ENCODE data around the gene MMD.
"Not testable (repeated sequence)": the region's sequence is repeated elsewhere in the genome, so short reads cannot be mapped to it uniquely, and the experiment has no call there.

The MMD gene, protein sequence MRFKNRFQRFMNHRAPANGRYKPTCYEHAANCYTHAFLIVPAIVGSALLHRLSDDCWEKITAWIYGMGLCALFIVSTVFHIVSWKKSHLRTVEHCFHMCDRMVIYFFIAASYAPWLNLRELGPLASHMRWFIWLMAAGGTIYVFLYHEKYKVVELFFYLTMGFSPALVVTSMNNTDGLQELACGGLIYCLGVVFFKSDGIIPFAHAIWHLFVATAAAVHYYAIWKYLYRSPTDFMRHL

DNA sequence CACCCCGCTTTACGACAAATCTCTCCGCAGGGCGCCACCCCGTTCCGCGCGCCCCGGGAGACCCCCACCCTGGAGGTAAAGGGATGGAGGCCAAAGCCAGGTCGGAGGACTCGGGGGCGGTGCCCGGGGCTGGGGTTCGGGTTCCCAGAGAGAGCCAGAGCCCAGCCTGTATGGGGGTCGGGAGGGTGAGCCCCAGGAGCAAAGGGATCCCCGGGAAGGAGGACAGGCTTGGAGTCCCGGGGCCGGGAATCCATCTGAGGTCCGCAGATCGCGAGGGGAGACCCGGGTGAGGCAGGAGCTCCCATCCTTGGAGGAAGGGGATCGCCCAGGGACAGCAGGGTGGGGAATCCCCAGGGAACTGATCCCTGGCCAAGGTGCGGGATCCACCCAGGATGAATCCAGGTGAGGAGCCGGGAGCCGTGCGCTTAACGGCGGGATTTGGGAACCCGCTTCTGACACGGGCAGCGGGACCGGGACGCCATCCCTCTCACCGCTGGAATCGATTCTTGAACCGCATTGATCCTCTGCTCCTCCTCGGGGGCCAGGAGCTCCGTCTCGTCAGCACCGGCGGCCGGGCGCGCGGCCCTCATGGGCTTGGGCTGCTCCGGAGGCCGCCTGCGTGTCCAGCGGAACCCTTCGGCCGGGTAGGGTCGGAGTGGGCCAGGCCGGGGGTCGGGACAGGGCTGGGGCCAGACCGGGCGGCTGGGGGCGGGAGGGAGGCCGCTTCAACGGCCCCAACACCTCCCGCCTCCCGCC is at the start of gene MMD:
Gene MMD (minus strand): TSS at position 657 of the 756 bp plus-strand sequence. CDS start 140 bp downstream, at position 517.
- H3K4me3 ChIP-seq (ENCODE audit: low read depth, low read length): peak within 1 kb of the TSS; percentile 83
- TF ChIP-seq, protein P1, sequence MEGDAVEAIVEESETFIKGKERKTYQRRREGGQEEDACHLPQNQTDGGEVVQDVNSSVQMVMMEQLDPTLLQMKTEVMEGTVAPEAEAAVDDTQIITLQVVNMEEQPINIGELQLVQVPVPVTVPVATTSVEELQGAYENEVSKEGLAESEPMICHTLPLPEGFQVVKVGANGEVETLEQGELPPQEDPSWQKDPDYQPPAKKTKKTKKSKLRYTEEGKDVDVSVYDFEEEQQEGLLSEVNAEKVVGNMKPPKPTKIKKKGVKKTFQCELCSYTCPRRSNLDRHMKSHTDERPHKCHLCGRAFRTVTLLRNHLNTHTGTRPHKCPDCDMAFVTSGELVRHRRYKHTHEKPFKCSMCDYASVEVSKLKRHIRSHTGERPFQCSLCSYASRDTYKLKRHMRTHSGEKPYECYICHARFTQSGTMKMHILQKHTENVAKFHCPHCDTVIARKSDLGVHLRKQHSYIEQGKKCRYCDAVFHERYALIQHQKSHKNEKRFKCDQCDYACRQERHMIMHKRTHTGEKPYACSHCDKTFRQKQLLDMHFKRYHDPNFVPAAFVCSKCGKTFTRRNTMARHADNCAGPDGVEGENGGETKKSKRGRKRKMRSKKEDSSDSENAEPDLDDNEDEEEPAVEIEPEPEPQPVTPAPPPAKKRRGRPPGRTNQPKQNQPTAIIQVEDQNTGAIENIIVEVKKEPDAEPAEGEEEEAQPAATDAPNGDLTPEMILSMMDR (IDR thresholded peaks at IDR 0.05; ENCODE audit: borderline replicate concordance, insufficient read depth, low read depth, low read length): no peak

DNA sequence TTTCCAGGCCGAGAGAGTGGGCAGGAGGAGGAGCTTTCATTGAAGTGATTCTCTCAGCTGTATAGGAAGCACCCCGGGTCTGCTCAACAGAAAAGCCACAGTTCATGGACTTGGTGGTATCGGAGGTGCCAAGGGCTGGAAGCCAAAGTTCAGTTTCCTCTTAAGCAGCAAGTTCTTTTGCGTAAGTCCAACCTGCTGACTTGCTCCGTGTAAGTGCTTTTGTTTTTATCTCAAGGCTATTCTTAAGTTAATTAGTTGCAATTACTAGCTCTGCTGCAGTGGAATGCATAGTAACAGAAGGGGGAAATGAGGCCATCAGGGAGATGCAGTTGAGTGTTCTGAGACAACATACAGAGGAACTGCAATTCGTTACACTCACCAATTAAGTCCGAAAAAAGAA is 45.0 kb upstream of the MMD start:
- H3K4me3 ChIP-seq (ENCODE audit: low read depth, low read length): no peak overlapping the region
- TF ChIP-seq, protein P1 (IDR thresholded peaks at IDR 0.05; ENCODE audit: borderline replicate concordance, insufficient read depth, low read depth, low read length): no peak

DNA sequence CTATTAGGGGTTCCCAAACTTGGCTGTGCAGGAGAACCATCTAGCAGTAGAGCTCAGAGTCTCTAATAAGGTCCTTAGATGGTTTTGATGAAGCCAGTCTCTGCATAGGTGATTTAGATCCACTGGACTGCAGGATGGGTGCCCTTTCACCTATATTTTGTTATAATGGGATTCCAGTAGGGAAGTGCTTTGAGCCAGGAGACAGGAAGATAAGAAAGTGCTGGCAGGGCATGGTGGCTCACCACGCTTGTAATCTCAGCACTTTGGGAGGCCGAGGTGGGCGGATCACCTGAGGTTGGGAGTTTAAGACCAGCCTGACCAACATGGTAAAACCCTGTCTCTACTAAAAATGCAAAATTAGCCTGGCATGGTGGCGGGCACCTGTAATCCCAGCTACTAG is 44.1 kb upstream of the MMD start:
- not testable (repeated sequence) for H3K4me3 ChIP-seq (ENCODE audit: low read depth, low read length)

DNA sequence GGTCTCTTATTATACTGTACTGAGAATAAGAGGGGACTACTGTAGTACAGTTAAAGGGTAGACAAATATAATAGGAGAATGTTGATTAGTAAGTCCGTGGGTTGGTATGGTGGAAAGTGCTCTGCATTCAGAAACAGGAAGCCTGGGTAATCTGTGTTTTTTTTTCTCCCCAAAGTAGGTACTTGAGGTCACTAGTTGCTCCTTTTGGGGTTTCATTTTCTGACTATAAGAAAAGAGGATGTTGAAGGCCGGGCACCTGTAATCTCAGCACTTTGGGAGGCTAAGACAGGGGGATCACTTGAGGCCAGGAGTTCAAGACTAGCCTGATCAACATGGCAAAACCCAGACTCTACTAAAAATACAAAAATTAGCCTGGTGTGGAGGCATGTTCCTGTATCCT is 42.0 kb upstream of the MMD start:
- TF ChIP-seq, protein P1 (IDR thresholded peaks at IDR 0.05; ENCODE audit: borderline replicate concordance, insufficient read depth, low read depth, low read length): no peak
- no peak overlapping the region for H3K4me3 ChIP-seq (ENCODE audit: low read depth, low read length)

DNA sequence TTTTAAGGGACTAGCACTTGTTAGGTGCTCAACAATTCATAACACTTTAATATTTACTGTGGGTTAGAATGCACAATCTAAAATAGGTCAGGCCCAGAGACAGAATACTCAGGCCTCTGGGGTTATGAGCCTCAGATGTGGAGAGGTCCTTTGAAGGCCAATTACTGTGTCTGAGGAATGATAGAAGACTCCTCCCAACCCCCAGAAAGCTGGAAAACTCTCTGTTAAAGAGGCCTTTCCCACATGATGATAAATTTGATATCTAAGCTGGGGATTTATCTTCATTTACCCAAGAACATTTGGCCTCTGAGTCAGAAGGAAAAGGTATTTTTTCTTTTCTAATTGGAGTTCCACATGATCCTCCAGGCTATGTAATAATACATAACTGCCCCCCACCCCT is 41.1 kb upstream of the MMD start:
- TF ChIP-seq, protein P1 (IDR thresholded peaks at IDR 0.05; ENCODE audit: borderline replicate concordance, insufficient read depth, low read depth, low read length): no peak
- no peak overlapping the region for H3K4me3 ChIP-seq (ENCODE audit: low read depth, low read length)

DNA sequence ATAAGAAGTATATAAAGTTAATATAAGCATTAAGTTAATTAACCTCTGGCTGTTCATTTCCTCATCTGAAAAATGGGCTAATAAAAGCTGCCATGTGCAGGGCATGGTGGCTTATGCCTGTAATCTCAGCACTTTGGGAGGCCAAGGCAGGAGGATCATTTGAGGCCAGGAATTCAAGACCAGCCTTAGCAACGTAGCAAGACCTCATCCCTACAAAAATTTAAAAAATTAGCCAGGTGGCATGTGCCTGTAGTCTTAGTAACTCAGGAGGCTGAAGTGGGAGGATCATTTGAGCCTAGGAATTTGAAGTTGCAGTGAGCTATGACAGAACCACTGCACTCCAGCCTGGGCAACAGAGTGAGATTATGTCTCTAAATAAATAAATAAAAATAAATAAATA is 40.6 kb upstream of the MMD start:
- TF ChIP-seq, protein P1 (IDR thresholded peaks at IDR 0.05; ENCODE audit: borderline replicate concordance, insufficient read depth, low read depth, low read length): no peak
- H3K4me3 ChIP-seq (ENCODE audit: low read depth, low read length): no peak overlapping the region

DNA sequence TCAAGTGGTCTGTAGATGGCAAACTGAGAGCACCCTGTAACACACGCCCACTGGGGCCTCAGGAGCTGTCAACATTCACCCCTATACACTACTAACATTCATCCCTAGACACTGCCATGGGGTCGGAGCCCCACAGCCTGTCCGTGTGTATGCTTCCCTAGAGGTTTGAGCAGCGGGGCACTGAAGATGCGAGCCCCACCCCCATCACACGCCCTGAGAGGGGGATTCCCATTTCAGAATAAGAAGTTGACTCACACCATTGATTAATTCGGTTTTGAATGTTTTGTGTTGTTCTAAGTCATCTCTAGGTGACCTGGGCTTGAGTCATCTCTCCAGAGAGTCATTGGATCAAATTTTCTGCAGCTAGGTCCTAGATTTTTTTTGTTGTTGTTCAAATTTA is 37.3 kb upstream of the MMD start:
- no peak overlapping the region for H3K4me3 ChIP-seq (ENCODE audit: low read depth, low read length)
- TF ChIP-seq, protein P1 (IDR thresholded peaks at IDR 0.05; ENCODE audit: borderline replicate concordance, insufficient read depth, low read depth, low read length): no peak

All from GM12875 (cell line).